BLaER1 treated with 17β-estradiol and CSF1 and Interleukin-3, amounts not matched to agents 10 nM and 100 nM (cell line): Measurements from ENCODE around the gene SLC16A4.

Experiments
- H3K27ac ChIP-seq, 11 experiments: shearing (Covaris generic); formaldehyde crosslinking; 2 replicates each; pipeline ENCODE4 v1.8.1; 2022
- H3K27me3 ChIP-seq, 11 experiments: shearing (Covaris generic); formaldehyde crosslinking; 2 replicates each; pipeline ENCODE4 v1.8.1; 2022
- H3K36me3 ChIP-seq, 11 experiments: shearing (Covaris generic); formaldehyde crosslinking; 2 replicates each; pipeline ENCODE4 v1.8.1; 2022
- H3K4me1 ChIP-seq, 10 experiments: shearing (Covaris generic); formaldehyde crosslinking; 2 replicates each; pipeline ENCODE4 v1.8.1; 2022
- H3K4me2 ChIP-seq, 11 experiments: shearing (Covaris generic); formaldehyde crosslinking; 2 replicates each; pipeline ENCODE4 v1.8.1; 2022
- H3K4me3 ChIP-seq, 10 experiments: shearing (Covaris generic); formaldehyde crosslinking; 2 replicates each; pipeline ENCODE4 v1.8.1; 2022
- H3K9ac ChIP-seq, 11 experiments: shearing (Covaris generic); formaldehyde crosslinking; 2 replicates each; pipeline ENCODE4 v1.8.1; 2022
- H3K9me3 ChIP-seq, 11 experiments: shearing (Covaris generic); formaldehyde crosslinking; replicated peaks in 1 of 11; 2 replicates each; pipeline ENCODE4 v1.8.1; 2022
- H4K20me1 ChIP-seq, 11 experiments: shearing (Covaris generic); formaldehyde crosslinking; 2 replicates each; pipeline ENCODE4 v1.8.1; 2022
- Cebpa-rat ChIP-seq, 11 experiments: shearing (Covaris generic); IDR thresholded peaks; 2 replicates each; pipeline ENCODE4 v1.8.1; 2022

SLC16A4 gene

GRCh38 chr1:110335265-110335664, 55.6 kb downstream of the SLC16A4 start:
- no peak overlapping the region for H3K9ac ChIP-seq
- H3K4me2 ChIP-seq = no peak overlapping the region
- H3K36me3 ChIP-seq = peaks cover 0 to 2% (median 0%) of the 10 kb centered on the region in 11 experiments; a peak in 6 of 22 replicates
- no peak overlapping the region for H3K4me3 ChIP-seq
- H4K20me1 ChIP-seq = peaks cover 5 to 8% (median 6%) of the 10 kb centered on the region in 11 experiments; a peak in 21 of 22 replicates
- TF ChIP-seq Cebpa-rat (IDR thresholded peaks at IDR 0.05) = no peak
- no peaks in the 10 kb centered on the region for H3K9me3 ChIP-seq
- H3K27me3 ChIP-seq = no peaks in the 10 kb centered on the region
- H3K27ac ChIP-seq = no peak overlapping the region
- peaks cover 14 to 22% (median 20%) of the 10 kb centered on the region in 10 experiments for H3K4me1 ChIP-seq

DNA sequence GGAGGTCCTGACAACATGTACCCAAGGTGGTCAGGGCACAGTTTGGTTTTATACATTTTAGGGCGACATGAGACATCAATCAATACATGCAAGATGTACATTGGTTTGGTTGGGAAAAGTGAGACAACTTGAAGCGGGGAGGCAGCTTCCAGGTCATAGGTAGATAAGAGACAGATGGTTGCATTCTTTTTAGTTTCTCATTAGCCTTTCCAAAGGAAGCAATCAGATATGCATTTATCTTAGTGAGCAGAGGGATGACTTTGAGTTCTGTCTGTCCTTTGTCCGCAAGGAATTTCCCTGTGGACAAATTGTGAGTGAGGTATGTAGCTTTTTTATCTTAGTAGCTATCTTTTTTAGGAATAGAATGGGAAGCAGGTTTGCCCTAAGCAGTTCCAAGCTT, 62.1 kb downstream of the SLC16A4 start:
- H3K4me3 ChIP-seq = no peak overlapping the region
- H3K4me1 ChIP-seq = peaks cover 0 to 25% (median 0%) of the 10 kb centered on the region in 10 experiments; a peak in 6 of 20 replicates
- no peaks in the 10 kb centered on the region for H3K9me3 ChIP-seq
- H3K27me3 ChIP-seq = no peaks in the 10 kb centered on the region
- H4K20me1 ChIP-seq = no peaks in the 10 kb centered on the region
- no peaks in the 10 kb centered on the region for H3K36me3 ChIP-seq
- no peak for TF ChIP-seq Cebpa-rat (IDR thresholded peaks at IDR 0.05)
- H3K9ac ChIP-seq = no peak overlapping the region
- peak overlapping the region in 2 of 11 experiments; percentile 49 to 61; a peak in 4 of 22 replicates for H3K4me2 ChIP-seq
- no peak overlapping the region for H3K27ac ChIP-seq

GRCh38 chr1:110328274-110328673, 62.6 kb downstream of the SLC16A4 start:
- Histone ChIP-seq H3K4me3 (no peak overlapping the region), H3K27me3 (no peaks in the 10 kb centered on the region), H3K9ac (no peak overlapping the region), H4K20me1 (no peaks in the 10 kb centered on the region), H3K4me1 (peaks cover 0 to 25% (median 0%) of the 10 kb centered on the region in 10 experiments; a peak in 6 of 20 replicates), H3K36me3 (no peaks in the 10 kb centered on the region), H3K27ac (no peak overlapping the region), H3K4me2 (peak overlapping the region in 2 of 11 experiments; percentile 49 to 61; a peak in 4 of 22 replicates), H3K9me3 (no peaks in the 10 kb centered on the region)
- no peak for TF ChIP-seq Cebpa-rat (IDR thresholded peaks at IDR 0.05)

DNA sequence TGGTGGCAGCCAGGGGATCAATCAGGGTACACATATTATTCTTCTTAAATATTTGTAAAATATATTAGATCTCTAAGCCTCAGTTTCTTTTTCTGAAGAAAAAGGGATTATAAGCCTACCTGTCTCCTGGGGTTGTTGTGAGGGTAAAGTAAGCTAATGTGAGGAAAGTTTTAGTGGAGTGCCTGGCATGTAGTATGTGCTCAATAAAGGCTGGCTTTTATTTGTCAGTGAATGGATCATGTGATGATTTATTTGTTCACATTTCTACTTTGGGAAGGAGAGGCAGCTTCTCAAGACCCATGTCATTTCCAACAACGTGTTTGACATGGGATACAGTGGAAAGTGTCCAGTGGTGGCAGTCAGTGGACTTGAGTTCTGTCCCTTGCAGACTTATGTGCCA, 64.0 kb downstream of the SLC16A4 start:
- Histone ChIP-seq H3K4me1 (peaks cover 0 to 25% (median 0%) of the 10 kb centered on the region in 10 experiments; a peak in 6 of 20 replicates), H3K4me2 (no peak overlapping the region), H4K20me1 (no peaks in the 10 kb centered on the region), H3K9ac (no peak overlapping the region), H3K36me3 (no peaks in the 10 kb centered on the region), H3K27me3 (no peaks in the 10 kb centered on the region), H3K27ac (no peak overlapping the region), H3K4me3 (no peak overlapping the region), H3K9me3 (no peaks in the 10 kb centered on the region)
- TF ChIP-seq Cebpa-rat (IDR thresholded peaks at IDR 0.05) = no peak

DNA sequence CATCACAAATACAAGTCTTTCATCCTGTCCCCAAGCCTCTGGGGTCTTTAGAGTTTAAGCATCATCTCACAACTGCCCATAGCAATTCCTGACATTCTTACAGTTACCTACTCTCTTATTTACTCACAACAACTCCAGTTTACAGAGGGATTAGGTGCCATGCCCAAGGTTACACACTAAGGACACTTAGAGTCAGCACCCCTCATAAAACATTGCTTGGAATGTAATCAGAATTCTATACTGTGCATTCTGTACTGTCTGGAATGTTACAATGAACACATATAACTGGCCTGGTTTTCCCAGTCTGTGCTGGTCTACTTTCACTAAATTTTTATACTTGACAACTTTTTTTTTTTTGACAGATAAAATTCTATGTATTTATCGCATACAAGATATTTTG, 66.2 kb downstream of the SLC16A4 start:
- H3K9ac ChIP-seq = no peak overlapping the region
- no peaks in the 10 kb centered on the region for H3K36me3 ChIP-seq
- no peak overlapping the region for H3K4me3 ChIP-seq
- peaks cover 0 to 4% (median 0%) of the 10 kb centered on the region in 11 experiments; a peak in 3 of 22 replicates for H3K9me3 ChIP-seq
- no peak for TF ChIP-seq Cebpa-rat (IDR thresholded peaks at IDR 0.05)
- no peak overlapping the region for H3K4me2 ChIP-seq
- no peak overlapping the region for H3K27ac ChIP-seq
- H3K4me1 ChIP-seq = peaks cover 0 to 15% (median 0%) of the 10 kb centered on the region in 10 experiments; a peak in 7 of 20 replicates
- H4K20me1 ChIP-seq = no peaks in the 10 kb centered on the region
- H3K27me3 ChIP-seq = no peaks in the 10 kb centered on the region

DNA sequence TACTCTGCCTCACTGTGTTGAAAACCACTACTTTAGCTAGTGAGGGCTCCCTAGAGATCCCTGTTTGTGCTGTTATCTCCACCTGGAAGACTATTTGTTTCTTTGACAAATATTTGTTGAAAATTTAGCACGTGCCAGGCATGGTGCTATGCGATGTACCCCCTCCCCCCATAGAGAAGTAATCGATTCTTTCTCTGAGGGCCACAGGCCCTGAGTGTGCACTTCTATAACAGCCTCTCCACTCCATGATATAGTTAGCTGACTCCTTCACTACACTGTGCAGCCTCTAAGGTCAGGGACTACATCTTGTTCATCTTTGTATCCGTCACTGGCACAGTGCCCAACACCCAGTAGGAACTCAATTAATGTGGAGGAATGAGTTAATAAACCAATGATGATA, 69.0 kb downstream of the SLC16A4 start:
- Histone ChIP-seq H4K20me1 (no peaks in the 10 kb centered on the region), H3K27me3 (no peaks in the 10 kb centered on the region), H3K27ac (no peak overlapping the region), H3K4me1 (peaks cover 0 to 7% (median 0%) of the 10 kb centered on the region in 10 experiments; a peak in 4 of 20 replicates), H3K36me3 (no peaks in the 10 kb centered on the region), H3K4me2 (no peak overlapping the region), H3K4me3 (no peak overlapping the region), H3K9ac (no peak overlapping the region), H3K9me3 (peaks cover 0 to 12% (median 0%) of the 10 kb centered on the region in 11 experiments; a peak in 5 of 22 replicates)
- no peak for TF ChIP-seq Cebpa-rat (IDR thresholded peaks at IDR 0.05)

- TF ChIP-seq Cebpa-rat (IDR thresholded peaks at IDR 0.05) = no peak
- no peak overlapping the region for H3K4me2 ChIP-seq
- no peaks in the 10 kb centered on the region for H3K27me3 ChIP-seq
These were observed 69.8 kb downstream of the SLC16A4 start for GRCh38 chr1:110321045-110321444.

DNA sequence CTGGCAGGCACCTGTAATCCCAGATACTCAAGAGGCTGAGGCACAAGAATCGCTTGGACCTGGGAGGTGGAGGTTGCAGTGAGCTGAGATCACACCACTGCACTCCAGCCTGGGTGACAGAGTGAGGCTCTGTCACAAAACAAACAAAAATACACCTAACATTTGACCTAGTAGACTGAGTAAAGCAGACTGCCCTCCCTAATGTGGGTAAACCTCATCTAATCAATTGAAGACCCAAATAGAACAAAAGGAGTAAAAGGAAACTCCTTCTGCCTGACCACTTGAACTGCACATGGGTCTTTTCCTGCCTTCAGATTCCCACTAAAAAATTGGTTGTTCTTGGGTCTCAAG, 70.7 kb downstream of the SLC16A4 start:
- no peaks in the 10 kb centered on the region for H3K36me3 ChIP-seq
- H3K27ac ChIP-seq = no peak overlapping the region
- peaks cover 0 to 12% (median 0%) of the 10 kb centered on the region in 11 experiments; a peak in 5 of 22 replicates for H3K9me3 ChIP-seq
- H3K27me3 ChIP-seq = no peaks in the 10 kb centered on the region
- no peak overlapping the region for H3K4me3 ChIP-seq
- H3K4me2 ChIP-seq = no peak overlapping the region
- no peaks in the 10 kb centered on the region for H4K20me1 ChIP-seq
- H3K9ac ChIP-seq = no peak overlapping the region
- no peak for TF ChIP-seq Cebpa-rat (IDR thresholded peaks at IDR 0.05)
- peaks cover 0 to 7% (median 0%) of the 10 kb centered on the region in 10 experiments; a peak in 4 of 20 replicates for H3K4me1 ChIP-seq

More at GRCh38 chr1:110321045-110321444, 69.8 kb downstream of the SLC16A4 start:
- H3K36me3 ChIP-seq = no peaks in the 10 kb centered on the region
- H3K9me3 ChIP-seq = peaks cover 0 to 12% (median 0%) of the 10 kb centered on the region in 11 experiments; a peak in 5 of 22 replicates
- no peak overlapping the region for H3K4me3 ChIP-seq
- H4K20me1 ChIP-seq = no peaks in the 10 kb centered on the region
- no peak overlapping the region for H3K27ac ChIP-seq
- no peak overlapping the region for H3K9ac ChIP-seq
- H3K4me1 ChIP-seq = peaks cover 0 to 7% (median 0%) of the 10 kb centered on the region in 10 experiments; a peak in 4 of 20 replicates

GRCh38 chr1:110319332-110320167, 71.3 kb downstream of the SLC16A4 start:
- Histone ChIP-seq H3K4me1 (peaks cover 0 to 7% (median 0%) of the 10 kb centered on the region in 10 experiments; a peak in 4 of 20 replicates), H3K4me2 (peak overlapping the region in 3 of 11 experiments; percentile 0 to 24 (median 21); a peak in 2 of 22 replicates), H4K20me1 (no peaks in the 10 kb centered on the region), H3K4me3 (no peak overlapping the region), H3K36me3 (no peaks in the 10 kb centered on the region), H3K9ac (no peak overlapping the region), H3K27ac (no peak overlapping the region), H3K9me3 (peaks cover 0 to 12% (median 0%) of the 10 kb centered on the region in 11 experiments; a peak in 5 of 22 replicates), H3K27me3 (no peaks in the 10 kb centered on the region)
- TF ChIP-seq Cebpa-rat (IDR thresholded peaks at IDR 0.05) = peak in 3 of 11 experiments; percentile 21 to 62 (median 23); a peak in 1 of 22 replicates
